ENCODE results near the gene IL1B.

The IL1B gene

GRCh38 chr2:112836695-112837117 lies at the start of gene IL1B:
Gene IL1B, minus strand, starts transcription at chr2:112836779. Its CDS starts 550 bp downstream, at chr2:112836229.
- TF ChIP-seq CTCF (IDR thresholded peaks at IDR 0.05; ENCODE audit: low read depth, low read length), result no peak
- peak within 1 kb of the TSS in 1 of 2 donors; percentile 50 for H3K4me3 ChIP-seq (replicated peaks in 1 of 2; ENCODE audit: low read depth in 2 of 2, low read length in 2 of 2)
- DNase-seq (ENCODE audit: low read depth in 2 of 2), result peak; percentile 92 to 96

- TF ChIP-seq CTCF (IDR thresholded peaks at IDR 0.05; ENCODE audit: low read depth, low read length), result no peak
- H3K4me3 ChIP-seq (replicated peaks in 1 of 2; ENCODE audit: low read depth in 2 of 2, low read length in 2 of 2), result no peak overlapping the region
- DNase-seq (ENCODE audit: low read depth in 2 of 2), result no peak
Observed at GRCh38 chr2:112886291-112886690, 49.7 kb upstream of the IL1B start.

- peak in 1 of 2 donors; percentile 25 for DNase-seq (ENCODE audit: low read depth in 2 of 2)
- no peak for TF ChIP-seq CTCF (IDR thresholded peaks at IDR 0.05; ENCODE audit: low read depth, low read length)
- H3K4me3 ChIP-seq (replicated peaks in 1 of 2; ENCODE audit: low read depth in 2 of 2, low read length in 2 of 2), result no peak overlapping the region
Observed at GRCh38 chr2:112885506-112885902, 48.9 kb upstream of the IL1B start.

- no peak overlapping the region for H3K4me3 ChIP-seq (replicated peaks in 1 of 2; ENCODE audit: low read depth in 2 of 2, low read length in 2 of 2)
- peak; percentile 12 to 73 for DNase-seq (ENCODE audit: low read depth in 2 of 2)
- peak; percentile 92 for TF ChIP-seq CTCF (IDR thresholded peaks at IDR 0.05; ENCODE audit: low read depth, low read length)
Observed at GRCh38 chr2:112884869-112885505, 48.4 kb upstream of the IL1B start.

GRCh38 chr2:112883669-112884068 lies 47.1 kb upstream of the IL1B start:
- H3K4me3 ChIP-seq (replicated peaks in 1 of 2; ENCODE audit: low read depth in 2 of 2, low read length in 2 of 2), result no peak overlapping the region
- DNase-seq (ENCODE audit: low read depth in 2 of 2), result no peak
- no peak for TF ChIP-seq CTCF (IDR thresholded peaks at IDR 0.05; ENCODE audit: low read depth, low read length)

GRCh38 chr2:112881217-112881985 lies 44.8 kb upstream of the IL1B start:
- H3K4me3 ChIP-seq (replicated peaks in 1 of 2; ENCODE audit: low read depth in 2 of 2, low read length in 2 of 2), result no peak overlapping the region
- no peak for TF ChIP-seq CTCF (IDR thresholded peaks at IDR 0.05; ENCODE audit: low read depth, low read length)
- DNase-seq (ENCODE audit: low read depth in 2 of 2), result peak; percentile 81 to 96
